Measurements from ENCODE around the gene H1-8.
"Not testable (repeated sequence)": the region's sequence is repeated elsewhere in the genome, so short reads cannot be mapped to it uniquely, and the experiment has no call there.

H1-8 gene

DNA sequence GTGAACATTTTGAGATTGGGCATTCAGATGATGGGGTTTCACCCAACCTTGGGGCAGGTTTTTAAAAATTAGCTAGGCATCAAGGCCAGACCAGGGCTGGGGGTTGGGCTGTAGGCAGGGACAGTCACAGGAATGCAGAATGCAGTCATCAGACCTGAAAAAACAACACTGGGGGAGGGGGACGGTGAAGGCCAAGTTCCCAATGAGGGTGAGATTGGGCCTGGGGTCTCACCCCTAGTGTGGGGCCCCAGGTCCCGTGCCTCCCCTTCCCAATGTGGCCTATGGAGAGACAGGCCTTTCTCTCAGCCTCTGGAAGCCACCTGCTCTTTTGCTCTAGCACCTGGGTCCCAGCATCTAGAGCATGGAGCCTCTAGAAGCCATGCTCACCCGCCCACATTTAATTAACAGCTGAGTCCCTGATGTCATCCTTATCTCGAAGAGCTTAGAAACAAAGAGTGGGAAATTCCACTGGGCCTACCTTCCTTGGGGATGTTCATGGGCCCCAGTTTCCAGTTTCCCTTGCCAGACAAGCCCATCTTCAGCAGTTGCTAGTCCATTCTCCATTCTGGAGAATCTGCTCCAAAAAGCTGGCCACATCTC is 8.4 kb upstream of the H1-8 start:
- peak; percentile 24 for DNase-seq

DNA sequence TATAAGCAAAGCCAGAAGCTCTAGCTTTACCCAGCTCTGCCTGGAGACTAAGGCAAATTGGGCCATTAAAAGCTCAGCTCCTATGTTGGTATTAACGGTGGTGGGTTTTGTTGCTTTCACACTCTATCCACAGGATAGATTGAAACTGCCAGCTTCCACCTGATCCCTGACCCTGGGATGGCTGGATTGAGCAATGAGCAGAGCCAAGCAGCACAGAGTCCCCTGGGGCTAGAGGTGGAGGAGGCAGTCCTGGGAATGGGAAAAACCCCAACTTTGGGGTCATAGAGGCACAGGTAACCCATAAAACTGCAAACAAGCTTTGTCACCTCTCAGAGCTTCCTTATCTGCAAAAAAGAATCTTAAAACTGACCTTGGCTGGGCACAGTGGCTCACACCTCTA is 7.9 kb upstream of the H1-8 start:
- DNase-seq = no peak

DNA sequence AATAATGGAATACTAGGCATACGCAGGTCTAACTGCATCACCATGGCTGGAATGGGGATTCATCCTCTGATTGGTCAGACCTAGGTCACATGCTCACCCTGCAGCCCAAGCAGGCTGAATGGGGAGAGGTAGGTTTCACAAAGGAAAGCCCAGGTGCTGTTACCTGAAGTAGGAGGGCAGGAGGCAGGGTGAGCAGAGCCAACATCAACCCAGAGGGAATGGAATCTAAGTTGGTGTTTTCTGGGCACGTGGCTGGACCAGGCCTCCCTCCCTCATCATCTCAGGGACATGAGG is 6.7 kb upstream of the H1-8 start:
- no peak for DNase-seq

DNA sequence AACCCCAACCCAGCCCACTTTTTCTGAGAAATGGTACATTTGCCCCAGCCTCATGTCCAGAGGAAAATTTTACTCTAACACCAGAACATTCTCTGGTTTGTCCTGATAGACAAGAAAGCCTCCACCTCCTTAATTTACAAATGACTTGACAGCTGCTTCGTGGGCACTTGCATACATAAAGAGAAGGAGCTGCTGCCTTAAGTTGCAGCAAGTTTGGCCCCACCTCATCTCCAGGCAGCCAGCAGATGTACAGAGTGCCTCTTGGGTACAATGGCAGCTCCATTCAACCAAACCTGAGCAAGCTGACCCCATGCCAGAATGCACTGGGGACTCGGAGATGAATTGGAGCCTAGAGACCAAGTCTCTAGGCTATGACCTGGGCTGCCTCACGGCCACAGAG is 6.2 kb upstream of the H1-8 start:
- no peak for DNase-seq

DNA sequence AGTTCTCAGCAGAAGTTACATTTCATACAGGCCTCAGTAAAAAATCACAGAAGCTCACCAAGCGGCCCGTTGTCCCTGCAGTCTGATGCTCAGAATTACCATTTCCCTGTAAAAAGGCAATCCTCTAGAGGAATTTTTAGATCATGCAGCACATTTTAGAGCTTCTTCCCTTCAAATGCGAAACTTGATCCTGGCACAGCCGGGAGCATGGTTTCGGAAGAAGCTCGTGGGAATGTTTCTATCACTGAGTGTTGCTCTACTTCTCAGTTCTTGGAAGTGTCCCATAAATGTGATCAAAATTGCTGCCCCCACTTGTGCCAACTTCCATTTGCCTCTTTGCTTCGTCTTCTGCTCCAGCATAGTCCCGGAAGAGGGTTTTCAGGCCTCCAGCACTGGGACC is 3.8 kb upstream of the H1-8 start:
- no peak for DNase-seq

DNA sequence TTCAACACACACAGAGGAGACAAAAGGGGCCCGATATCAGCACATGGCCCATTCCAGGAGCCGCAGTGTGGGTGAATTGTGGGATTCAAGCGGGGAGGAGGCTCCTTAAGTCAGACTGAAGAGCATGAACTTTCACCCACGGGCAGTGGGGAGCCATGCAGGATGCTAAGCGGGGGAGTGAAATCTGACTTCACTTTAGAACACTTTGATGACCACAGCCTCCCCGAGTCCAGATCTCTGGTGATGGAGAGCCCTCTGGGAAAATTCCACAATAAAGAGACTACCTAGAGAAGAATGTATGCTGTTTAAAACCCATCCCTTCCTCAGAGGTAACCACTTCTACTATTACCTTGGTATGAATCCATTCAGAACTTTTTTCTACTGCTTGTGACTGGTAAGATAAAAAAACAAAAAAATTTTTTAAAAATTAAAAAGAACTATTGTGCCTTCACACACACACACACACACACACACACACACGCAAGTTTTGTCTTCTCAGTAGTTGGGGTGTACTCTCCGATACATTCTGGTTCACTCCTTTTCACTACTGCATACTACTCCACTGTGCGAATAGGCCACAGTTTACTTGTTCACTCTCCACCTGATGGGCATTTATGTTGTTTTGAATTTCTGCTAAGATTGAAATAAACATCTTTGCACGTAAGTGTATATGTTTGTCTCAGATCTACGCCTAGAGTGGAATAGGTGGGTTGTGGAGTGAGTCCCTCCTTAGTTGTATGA is 2.0 kb upstream of the H1-8 start:
- peak; percentile 64 for DNase-seq

DNA sequence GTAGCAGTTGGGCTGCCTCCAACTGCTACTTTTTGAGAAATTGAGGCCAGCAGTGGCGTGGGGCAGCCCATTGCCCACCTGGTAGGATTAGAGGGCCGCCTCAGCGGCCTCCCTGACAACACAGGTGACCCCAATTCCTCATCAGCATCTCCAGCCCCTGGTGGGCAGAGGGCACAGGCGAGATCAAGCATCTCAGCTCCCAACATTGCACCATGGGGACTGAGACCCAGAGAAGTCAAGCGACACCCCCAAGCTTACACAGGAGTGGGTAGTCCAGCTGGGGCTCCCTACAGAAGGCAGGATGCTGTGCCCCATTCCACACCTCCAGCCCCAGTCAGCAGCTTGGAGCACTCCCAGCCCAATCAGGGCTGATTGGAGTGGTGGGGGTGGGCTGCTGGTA is 228 bp upstream of the H1-8 start:
- no peak for DNase-seq

DNA sequence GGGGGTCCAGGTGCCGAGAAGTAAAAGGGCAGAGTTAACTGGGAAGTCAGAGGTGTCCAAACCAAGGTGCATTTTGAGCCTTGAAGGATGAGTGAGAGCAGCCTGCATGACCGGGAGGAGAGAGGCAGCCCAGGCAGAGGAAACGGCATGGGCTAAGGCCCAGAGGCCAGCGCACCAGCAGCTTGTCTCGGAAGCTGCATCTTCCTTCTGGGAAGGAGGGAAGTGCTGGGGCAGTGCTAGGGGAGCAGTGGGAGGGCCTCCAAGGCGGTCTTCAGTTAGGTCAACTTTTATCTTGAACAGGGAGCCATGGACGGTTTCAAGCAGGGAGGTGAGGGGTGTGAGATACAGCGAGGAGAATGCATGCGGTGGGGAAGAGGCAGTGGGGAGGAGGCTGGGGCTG is 1.0 kb downstream of the H1-8 start:
- no peak for DNase-seq

DNA sequence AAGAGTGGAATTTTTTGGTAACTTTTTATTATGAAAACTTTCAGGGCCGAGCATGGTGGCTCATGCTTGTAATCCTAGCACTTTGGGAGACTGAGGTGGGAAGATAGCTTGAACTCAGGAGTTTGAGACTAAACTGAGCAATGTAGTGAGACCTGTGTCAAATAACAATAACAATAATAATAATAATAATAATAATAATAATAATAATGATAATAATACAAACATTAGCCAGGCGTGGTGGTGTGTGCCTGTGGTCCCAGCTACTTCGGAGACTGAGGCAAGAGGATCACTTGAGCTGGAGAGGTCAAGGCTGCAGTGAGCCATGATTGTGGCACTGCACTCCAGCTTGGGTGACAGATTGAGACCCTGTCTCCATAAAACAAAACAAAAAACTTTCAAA is 3.0 kb downstream of the H1-8 start:
- DNase-seq = not testable (repeated sequence)

DNA sequence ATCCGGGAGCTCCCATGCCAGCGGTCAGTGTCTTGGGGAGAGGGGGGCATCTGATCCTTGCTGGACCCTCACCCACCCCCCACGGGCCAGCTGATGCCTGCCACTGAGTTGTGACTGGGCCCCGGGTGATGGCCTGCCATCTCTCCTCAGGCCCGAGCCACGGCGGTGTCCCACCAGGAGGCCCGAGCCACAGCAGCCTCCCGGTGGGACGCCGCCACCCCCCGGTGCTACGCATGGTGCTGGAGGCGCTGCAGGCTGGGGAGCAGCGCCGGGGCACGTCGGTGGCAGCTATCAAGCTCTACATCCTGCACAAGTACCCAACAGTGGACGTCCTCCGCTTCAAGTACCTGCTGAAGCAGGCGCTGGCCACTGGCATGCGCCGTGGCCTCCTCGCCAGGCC is 4.3 kb downstream of the H1-8 start:
- no peak for DNase-seq

DNA sequence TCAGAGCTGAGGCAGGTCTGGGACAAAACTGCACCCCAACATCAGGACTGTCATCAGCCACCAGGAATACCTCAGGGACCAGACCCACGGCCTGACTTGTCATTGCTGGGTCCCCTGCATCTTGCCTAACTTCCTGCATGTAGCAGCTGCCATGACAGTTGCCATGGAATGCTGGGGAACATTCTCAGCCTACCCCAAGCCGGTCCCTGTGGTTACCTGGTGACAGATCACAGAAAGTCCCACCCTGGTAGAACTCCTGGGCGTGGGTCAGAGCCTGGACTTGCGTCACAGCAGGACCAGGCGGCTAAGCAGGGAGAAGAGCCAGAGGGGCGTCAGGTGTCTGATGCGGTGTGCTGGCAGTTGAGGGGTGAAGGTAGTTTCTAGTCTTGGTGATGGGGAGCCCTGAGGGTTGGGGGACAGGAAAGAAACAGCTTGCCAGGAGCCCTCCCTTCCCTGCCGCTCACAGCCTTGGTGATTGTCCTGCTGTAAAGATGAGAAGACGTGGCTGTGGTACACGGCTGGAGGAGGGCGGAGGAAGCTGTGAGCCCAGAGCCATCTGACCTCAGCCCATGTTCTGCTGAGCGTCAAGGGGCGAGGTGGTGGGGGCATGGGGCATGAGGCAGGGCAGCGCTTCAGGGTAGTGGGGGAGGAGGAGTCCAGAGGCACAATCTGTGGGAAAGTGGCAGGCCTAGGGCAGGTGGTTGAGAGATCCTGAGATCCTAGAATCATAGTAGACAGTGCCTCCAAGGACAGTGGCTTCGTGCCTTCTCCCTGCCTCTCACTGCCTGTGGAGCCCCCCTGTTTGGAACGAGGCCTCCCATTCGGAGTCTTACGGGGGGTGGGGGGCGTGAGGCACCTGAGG is 5.4 kb downstream of the H1-8 start:
- DNase-seq = no peak

DNA sequence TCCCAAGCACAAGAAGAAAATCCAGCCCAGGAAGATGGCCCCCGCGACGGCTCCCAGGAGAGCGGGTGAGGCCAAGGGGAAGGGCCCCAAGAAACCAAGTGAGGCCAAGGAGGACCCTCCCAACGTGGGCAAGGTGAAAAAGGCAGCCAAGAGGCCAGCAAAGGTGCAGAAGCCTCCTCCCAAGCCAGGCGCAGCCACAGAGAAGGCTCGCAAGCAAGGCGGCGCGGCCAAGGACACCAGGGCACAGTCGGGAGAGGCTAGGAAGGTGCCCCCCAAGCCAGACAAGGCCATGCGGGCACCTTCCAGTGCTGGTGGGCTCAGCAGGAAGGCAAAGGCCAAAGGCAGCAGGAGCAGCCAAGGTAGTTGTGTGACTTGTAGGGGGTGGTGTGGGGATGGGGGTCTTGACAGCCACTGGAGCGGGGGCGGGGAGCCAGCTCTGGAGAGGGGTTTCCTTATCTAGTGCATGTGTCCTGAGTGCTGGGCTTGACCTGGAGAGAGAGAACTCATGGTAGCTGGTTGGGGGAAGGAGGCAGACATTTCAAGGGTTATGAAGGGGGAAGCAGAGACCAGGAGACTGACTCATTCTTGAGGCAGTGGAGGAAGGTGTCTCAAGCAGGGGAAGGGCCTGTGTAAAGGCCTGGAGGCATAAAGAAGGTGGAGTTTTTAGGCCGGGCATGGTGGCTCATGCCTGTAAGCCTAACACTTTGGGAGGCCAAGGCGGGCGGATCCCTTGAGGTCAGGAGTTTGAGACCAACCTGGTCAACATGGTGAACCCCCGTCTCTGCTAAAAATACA is 6.2 kb downstream of the H1-8 start:
- DNase-seq = peak; percentile 79

DNA sequence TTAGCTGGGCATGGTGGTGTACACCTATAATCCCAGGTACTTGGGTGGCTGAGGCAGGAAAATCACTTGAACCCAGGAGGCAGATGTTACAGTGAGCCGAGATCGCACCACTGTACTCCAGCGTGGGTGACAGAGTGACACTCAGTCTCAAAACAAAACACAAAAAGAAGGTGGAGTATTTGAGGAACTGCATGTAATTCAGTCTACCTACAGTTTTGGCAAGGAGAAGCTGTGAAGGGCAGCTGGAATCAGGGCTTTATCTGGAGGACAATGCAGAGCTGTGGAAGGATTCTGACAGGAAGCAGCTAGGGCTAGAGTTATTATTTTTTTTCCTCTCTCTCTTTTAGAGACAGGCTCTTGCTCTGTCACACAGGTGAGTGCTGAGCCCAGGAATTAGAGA is 6.8 kb downstream of the H1-8 start:
- DNase-seq = no peak

DNA sequence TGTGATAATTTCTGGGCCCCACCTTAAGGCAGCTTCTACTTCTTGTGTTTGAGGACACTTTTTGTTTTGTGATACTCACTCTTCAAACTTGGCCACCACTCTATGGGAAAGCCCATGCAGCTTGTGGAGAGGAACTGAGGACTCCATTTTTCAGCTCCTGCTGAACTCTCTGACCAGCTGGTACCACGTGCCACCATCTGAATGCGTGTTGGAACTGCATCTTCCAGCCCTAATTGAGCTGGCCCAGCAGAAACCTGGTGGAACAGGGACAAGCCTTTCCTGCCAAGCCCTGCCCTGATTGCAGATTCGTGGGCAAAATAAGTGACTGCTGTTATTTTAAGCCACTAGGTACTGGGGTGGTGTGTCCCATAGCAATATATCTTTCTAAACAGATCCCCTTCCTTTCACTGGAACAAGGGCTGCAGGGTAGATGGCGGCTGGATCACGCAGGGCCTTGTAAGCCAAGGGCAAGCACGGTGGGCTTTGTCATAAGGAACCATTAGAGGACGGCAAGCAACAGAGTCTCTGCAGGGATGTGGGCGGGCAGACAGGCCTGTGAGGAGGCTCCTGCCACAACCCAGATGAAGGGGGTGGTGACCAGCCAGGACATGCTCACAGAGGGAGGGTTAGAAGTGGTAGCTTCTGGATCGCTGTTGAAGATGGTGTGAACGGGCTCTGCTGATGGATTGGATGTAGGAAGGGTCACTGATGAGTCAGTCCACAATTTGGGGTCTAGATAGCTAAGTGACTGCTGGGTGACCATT is 9.5 kb downstream of the H1-8 start:
- no peak for DNase-seq

DNA sequence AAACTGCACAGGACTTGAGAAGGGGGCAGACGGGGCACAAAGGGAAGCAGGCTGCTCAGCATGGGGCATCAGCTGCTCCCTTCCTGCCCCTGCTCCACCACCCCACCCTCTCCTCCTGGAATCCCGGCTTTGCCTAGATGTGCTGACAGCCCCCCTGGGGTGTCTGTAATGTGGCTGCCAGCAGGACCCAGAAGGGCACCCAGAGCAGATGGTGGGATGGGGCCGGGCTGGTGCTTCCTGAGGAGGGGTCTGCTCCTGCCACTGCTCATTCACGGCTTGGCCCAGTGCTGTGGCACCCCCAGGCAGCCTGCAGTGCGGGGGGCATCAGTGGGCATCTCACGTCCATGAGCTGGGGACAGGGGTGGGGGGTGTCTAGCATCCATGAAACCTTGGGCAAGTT is 10.2 kb downstream of the H1-8 start:
- no peak for DNase-seq

DNA sequence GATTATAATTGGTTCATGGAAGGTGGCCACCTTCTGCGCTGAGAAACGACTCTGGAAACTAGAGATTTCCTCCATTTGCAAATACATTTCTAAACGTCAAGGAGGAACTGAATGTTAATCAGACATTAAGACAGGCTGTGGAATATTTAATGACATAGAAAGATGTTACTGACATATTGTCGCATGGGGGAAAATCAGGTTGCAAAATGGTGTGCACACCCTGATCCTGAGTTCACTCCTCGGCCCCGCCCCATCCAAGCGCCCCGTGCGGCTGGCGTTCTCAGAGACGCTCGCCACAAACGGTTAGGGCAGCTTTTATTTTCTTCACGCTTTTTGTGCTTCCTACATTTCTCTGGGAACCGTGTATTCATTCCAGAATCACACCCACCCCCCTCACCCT is 10.7 kb downstream of the H1-8 start:
- no peak for DNase-seq

DNA sequence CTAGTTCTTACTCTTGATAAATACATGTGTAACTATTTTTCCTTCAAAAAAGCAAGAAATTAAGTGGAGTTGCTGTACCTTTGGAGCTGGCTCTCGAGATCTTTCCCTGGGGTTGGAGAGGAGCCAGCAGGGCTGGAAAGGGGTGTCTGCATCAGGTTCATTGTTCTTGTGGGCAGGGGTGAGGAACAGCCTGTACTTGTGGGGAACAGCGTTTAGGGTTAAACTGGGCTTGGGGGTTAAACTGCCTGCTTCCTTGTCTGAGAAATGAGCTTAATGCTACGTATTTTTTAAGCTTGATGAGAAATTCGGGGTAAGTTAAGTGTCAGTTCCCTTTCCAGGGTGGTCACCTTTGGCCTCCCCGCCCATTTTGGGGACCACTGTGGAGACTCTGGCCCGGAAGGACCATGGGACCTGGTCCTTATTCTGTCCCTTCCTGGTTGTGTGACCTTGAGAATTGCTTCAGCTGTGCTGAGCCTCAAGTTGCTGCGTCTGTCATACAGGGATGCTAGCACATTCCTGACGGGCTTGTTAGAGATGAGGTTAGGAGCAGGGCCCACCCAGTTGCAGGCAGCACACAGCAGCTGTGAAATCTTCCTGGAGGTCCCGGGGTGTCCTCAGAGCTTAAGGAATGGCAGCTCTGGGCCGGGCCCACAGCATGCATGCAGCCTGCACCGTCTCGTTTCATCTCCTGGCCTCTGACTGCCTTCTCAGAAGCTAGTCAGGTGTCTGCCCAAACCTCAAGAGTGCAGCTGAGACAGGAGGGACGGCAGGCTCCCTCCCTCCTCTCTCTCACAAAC is 11.6 kb downstream of the H1-8 start:
- DNase-seq = no peak

DNA sequence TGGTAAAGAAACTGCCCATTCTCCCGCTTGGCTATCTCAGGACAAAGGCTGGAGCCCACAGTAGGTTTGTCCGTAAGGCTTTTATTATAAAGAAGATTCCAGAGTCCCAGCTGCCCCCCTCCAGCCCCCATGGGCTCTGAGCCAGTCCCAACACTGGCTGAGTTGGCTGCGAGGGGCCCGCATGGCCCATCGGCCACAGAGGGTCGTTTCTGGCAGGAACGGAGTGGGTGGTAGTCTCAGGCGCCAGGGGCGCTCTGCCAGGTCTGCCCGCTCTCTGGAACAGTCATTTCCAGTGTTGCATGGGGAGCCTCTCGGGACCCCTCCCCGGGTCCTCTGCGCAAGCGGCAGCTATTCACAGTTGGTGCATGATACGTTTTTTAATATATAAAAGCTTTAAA is 12.2 kb downstream of the H1-8 start:
- DNase-seq = no peak

DNA sequence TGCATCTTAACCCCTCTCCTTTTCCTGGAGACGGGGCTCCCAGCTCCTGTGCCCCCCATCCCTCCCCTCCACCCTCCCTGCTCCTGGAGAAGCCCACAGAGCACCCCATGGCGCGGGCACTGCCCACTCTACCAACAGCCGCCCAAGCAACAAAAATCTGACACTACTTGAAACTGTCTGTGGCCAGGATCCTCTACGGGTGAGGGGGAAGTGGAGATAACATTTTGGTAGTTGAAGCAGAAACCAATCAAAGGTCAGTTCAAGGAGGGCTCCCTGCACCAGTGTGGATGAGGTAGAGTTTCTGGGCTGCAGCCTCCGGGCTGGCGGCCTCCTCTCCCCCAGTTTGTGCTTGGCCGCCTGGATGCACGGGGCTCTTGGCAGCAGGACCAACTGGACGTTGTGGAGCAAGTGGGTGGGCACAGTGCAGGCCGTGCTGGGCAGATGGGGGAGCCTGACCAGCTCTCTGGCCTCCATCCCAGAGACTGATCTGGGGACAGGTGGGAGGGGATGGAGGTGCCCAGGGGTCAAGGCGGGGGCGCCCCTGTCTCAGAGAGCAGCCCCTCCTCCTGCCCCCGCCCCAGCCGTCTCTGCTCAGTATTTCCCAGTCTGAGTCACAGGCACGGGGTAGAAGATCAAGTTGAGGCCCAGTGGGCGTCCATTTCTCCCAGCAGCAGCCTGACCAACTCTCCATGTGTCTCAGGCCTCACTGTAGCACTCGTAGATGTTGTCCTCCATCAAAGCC is 12.8 kb downstream of the H1-8 start:
- no peak for DNase-seq

DNA sequence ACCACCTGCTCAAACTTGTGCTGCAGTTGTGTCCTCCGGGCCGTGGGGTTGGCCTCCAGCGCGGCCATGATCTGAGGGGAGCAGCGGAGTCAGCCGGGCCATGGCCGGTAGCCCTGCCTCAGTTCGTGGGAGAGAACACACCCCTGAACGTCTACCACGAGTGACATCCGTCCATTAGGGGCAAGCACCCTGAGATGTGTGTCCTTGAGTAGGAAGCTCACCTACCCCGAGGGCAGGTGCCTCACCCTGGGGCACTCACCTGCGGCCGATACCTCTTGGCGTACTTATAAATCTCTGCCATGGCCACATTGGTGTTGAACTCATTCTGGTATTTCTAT is 13.4 kb downstream of the H1-8 start:
- DNase-seq = no peak

DNA sequence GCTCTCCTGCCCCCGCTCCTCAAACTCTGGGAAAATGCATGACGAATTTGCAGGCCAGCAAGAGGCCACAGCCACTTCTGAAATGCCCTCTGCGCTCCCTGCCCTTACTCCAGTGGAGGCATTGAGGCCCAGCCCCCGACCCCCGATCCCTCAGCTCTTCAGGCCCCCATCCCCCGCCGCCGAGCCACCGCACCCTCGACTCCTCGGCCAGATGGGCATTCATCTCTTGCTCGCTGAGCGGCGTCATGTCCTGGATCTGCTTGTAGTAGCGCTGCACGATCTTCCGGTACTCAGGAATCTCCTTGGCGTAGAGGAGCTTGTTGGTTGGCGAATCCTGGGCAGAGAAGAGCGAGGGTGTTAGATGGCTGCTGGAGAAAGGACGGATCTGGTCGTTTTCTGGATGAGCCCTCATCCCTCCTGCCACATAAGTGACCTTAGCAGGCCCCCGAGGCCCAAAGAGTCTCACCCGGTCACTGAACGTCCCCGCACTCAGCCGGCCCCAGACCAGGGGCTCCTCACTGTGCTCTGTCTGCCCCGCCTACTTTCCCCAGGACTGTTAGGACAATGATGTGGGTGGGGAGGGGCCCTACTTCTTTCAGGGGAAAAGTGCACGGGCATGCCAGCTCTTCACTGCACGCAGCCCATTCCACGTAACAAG is 14.0 kb downstream of the H1-8 start:
- DNase-seq = no peak

All from NCI-H226 (cell line).